HEK293 (cell line): ENCODE data around the gene RAP1GAP.

Source experiments
- CTCF ChIA-PET: fragments of 350-600 bp; formaldehyde crosslinking; extraction: SDS; loops from one replicate; lab custom pipeline; 2021; ENCODE audit warnings: antibody characterized with exemption; lab: Yijun Ruan, JAX
- POLR2A ChIA-PET: fragments of 300-600 bp; formaldehyde crosslinking; extraction: SDS; loops from one replicate; lab custom pipeline; 2020; ENCODE audit warnings: antibody characterized with exemption, inconsistent platforms; lab: Yijun Ruan, JAX
- H3K27ac ChIP-seq: fragments of 200-500 bp; sonication (Bioruptor generic); 2 replicates; pipeline ENCODE4 v1.5.1; 2014; ENCODE audit warnings: low read depth, low read length, control low read depth, inconsistent platforms; ENCODE audit errors: extremely low read depth
- H3K36me3 ChIP-seq, 2 experiments: fragments of 200-500 bp in 1 of 2; sonication (Bioruptor generic) in 1 of 2; 1 replicate in 1 of 2; 2 replicates in 1 of 2; pipeline ENCODE4 v1.5.1; 2014 to 2017; ENCODE audit warnings: inconsistent platforms in 2 of 2, low read length in 2 of 2; ENCODE audit not compliant: control insufficient read depth in 2 of 2, insufficient read depth in 1 of 2
- H3K4me1 ChIP-seq: fragments of 200-500 bp; sonication (Bioruptor generic); 2 replicates; pipeline ENCODE4 v1.5.1; 2014; ENCODE audit warnings: mild to moderate bottlenecking, low read length, inconsistent platforms; ENCODE audit not compliant: control insufficient read depth, insufficient read depth
- H3K4me3 ChIP-seq: 2 replicates; pipeline ENCODE4 v1.5.1; 2011; ENCODE audit warnings: low read depth, mild to moderate bottlenecking, control low read depth, low read length, moderate library complexity
- H3K9me3 ChIP-seq: fragments of 200-500 bp; sonication (Bioruptor generic); 2 replicates; pipeline ENCODE4 v1.5.1; 2014; ENCODE audit warnings: low read depth, low read length, inconsistent platforms; ENCODE audit not compliant: control insufficient read depth, insufficient read depth
- BCL11A ChIP-seq: fragments of 450-650 bp; formaldehyde crosslinking; IDR thresholded peaks from 2 replicates; pipeline ENCODE4 v1.5.1; 2016; ENCODE audit warnings: low read depth, missing biosample characterization, missing genetic modification characterization
- EGR2 ChIP-seq: fragments of 450-650 bp; formaldehyde crosslinking; IDR thresholded peaks from 2 replicates; pipeline ENCODE4 v1.5.1; 2016; ENCODE audit warnings: low read depth, missing biosample characterization, missing genetic modification characterization
- HOXC10 ChIP-seq: sonication (generic); formaldehyde crosslinking; IDR thresholded peaks from 2 replicates; pipeline ENCODE4 v1.8.1; 2023; ENCODE audit warnings: mild to moderate bottlenecking, missing genetic modification reagents
- KLF1 ChIP-seq: fragments of 450-650 bp; formaldehyde crosslinking; IDR thresholded peaks from 2 replicates; pipeline ENCODE4 v1.5.1; 2016; ENCODE audit warnings: missing biosample characterization, missing genetic modification characterization
- MZF1 ChIP-seq: fragments of 450-650 bp; formaldehyde crosslinking; IDR thresholded peaks from 2 replicates; pipeline ENCODE4 v1.5.1; 2017; ENCODE audit warnings: missing biosample characterization, missing genetic modification characterization, borderline replicate concordance
- OVOL3 ChIP-seq: fragments of 450-650 bp; formaldehyde crosslinking; IDR thresholded peaks from 2 replicates; pipeline ENCODE4 v1.5.1; 2016; ENCODE audit warnings: missing biosample characterization, missing genetic modification characterization
- PRDM1 ChIP-seq: fragments of 450-650 bp; formaldehyde crosslinking; IDR thresholded peaks from 2 replicates; pipeline ENCODE4; 2016; ENCODE audit warnings: missing biosample characterization, missing genetic modification characterization
- SP2 ChIP-seq: fragments of 450-650 bp; formaldehyde crosslinking; IDR thresholded peaks from 2 replicates; pipeline ENCODE4 v1.5.1; 2016; ENCODE audit warnings: missing biosample characterization, missing genetic modification characterization
- SP7 ChIP-seq: fragments of 450-650 bp; formaldehyde crosslinking; IDR thresholded peaks from 2 replicates; pipeline ENCODE4 v1.5.1; 2016; ENCODE audit warnings: missing biosample characterization, missing genetic modification characterization
- ZBTB7A ChIP-seq: fragments of 450-650 bp; formaldehyde crosslinking; IDR thresholded peaks from 2 replicates; pipeline ENCODE4 v1.5.1; 2016; ENCODE audit warnings: low read depth, missing biosample characterization, missing genetic modification characterization
- ZEB2 ChIP-seq: fragments of 450-650 bp; formaldehyde crosslinking; IDR thresholded peaks from 2 replicates; pipeline ENCODE4 v1.5.1; 2016; ENCODE audit warnings: missing biosample characterization, missing genetic modification characterization
- ZFHX2 ChIP-seq: fragments of 450-650 bp; formaldehyde crosslinking; conservative IDR thresholded peaks from 2 replicates; pipeline ENCODE4 v1.5.1; 2016; ENCODE audit warnings: missing biosample characterization, missing genetic modification characterization
- ZFP69B ChIP-seq: fragments of 450-650 bp; formaldehyde crosslinking; IDR thresholded peaks from 2 replicates; pipeline ENCODE4 v1.5.1; 2016; ENCODE audit warnings: missing biosample characterization, missing genetic modification characterization
- ZNF140 ChIP-seq: fragments of 450-650 bp; formaldehyde crosslinking; IDR thresholded peaks from 2 replicates; pipeline ENCODE4 v1.5.1; 2016; ENCODE audit warnings: missing biosample characterization, missing genetic modification characterization
- ZNF518A ChIP-seq: fragments of 450-650 bp; formaldehyde crosslinking; conservative IDR thresholded peaks from 2 replicates; pipeline ENCODE4 v1.5.1; 2016; ENCODE audit warnings: low read depth, missing biosample characterization, missing genetic modification characterization
- ZNF521 ChIP-seq: fragments of 450-650 bp; formaldehyde crosslinking; IDR thresholded peaks from 2 replicates; pipeline ENCODE4 v1.5.1; 2017; ENCODE audit warnings: missing biosample characterization, mild to moderate bottlenecking, missing genetic modification characterization
- ZNF549 ChIP-seq: fragments of 450-650 bp; IDR thresholded peaks from 2 replicates; pipeline ENCODE4 v1.5.1; 2018; ENCODE audit warnings: missing biosample characterization, missing genetic modification characterization, mild to moderate bottlenecking, inconsistent platforms, moderate library complexity
- ZNF561 ChIP-seq: fragments of 450-650 bp; IDR thresholded peaks from 2 replicates; pipeline ENCODE4 v1.5.1; 2018; ENCODE audit warnings: missing biosample characterization, missing genetic modification characterization, borderline replicate concordance
- ZNF585B ChIP-seq: fragments of 450-650 bp; formaldehyde crosslinking; IDR thresholded peaks from 2 replicates; pipeline ENCODE4 v1.5.1; 2016; ENCODE audit warnings: missing biosample characterization, missing genetic modification characterization
- ZNF626 ChIP-seq: fragments of 450-650 bp; sonication (Bioruptor Pico); formaldehyde crosslinking; IDR thresholded peaks from 2 replicates; pipeline ENCODE4 v1.5.1; 2018; ENCODE audit warnings: missing biosample characterization, missing genetic modification characterization, inconsistent platforms
- ZNF660 ChIP-seq: fragments of 450-650 bp; IDR thresholded peaks from 2 replicates; pipeline ENCODE4 v1.5.1; 2018; ENCODE audit warnings: missing biosample characterization, mild to moderate bottlenecking, missing genetic modification characterization
- ZNF692 ChIP-seq: fragments of 450-650 bp; formaldehyde crosslinking; IDR thresholded peaks from 2 replicates; pipeline ENCODE4 v1.5.1; 2016; ENCODE audit warnings: missing biosample characterization, missing genetic modification characterization
- ZNF701 ChIP-seq: fragments of 450-650 bp; formaldehyde crosslinking; IDR thresholded peaks from 2 replicates; pipeline ENCODE4 v1.5.1; 2016; ENCODE audit warnings: missing biosample characterization, missing genetic modification characterization
- ZNF768 ChIP-seq: fragments of 450-650 bp; formaldehyde crosslinking; IDR thresholded peaks from 2 replicates; pipeline ENCODE4 v1.5.1; 2018; ENCODE audit warnings: missing biosample characterization, mild to moderate bottlenecking, missing genetic modification characterization
- ZNF791 ChIP-seq: fragments of 450-650 bp; formaldehyde crosslinking; IDR thresholded peaks from 2 replicates; pipeline ENCODE4 v1.5.1; 2016; ENCODE audit warnings: missing biosample characterization, missing genetic modification characterization
- ZSCAN23 ChIP-seq: fragments of 450-650 bp; formaldehyde crosslinking; IDR thresholded peaks from 2 replicates; pipeline ENCODE4 v1.5.1; 2016; ENCODE audit warnings: missing biosample characterization, missing genetic modification characterization
- ZSCAN30 ChIP-seq: fragments of 450-650 bp; IDR thresholded peaks from 2 replicates; pipeline ENCODE4 v1.5.1; 2018; ENCODE audit warnings: missing biosample characterization, mild to moderate bottlenecking, missing genetic modification characterization, moderate library complexity
- TF ChIP-seq, protein P1 (sequence below): fragments of 450-650 bp; formaldehyde crosslinking; IDR thresholded peaks from 2 replicates; pipeline ENCODE4 v1.5.1; 2016; ENCODE audit warnings: missing biosample characterization, missing genetic modification characterization
- TF ChIP-seq, protein P2 (sequence below): fragments of 450-650 bp; formaldehyde crosslinking; IDR thresholded peaks from 2 replicates; pipeline ENCODE4 v1.5.1; 2016; ENCODE audit warnings: missing biosample characterization, missing genetic modification characterization

RAP1GAP gene

GRCh38 chr1:21669258-21670058, at the start of gene RAP1GAP:
Gene RAP1GAP, minus strand, starts transcription at chr1:21669357. Its CDS starts 49,325 bp downstream, at chr1:21620032.
- Histone ChIP-seq H3K9me3 (no peaks in the 10 kb centered on the region), H3K4me1 (no peaks in the 10 kb centered on the region), H3K4me3 (peak within 1 kb of the TSS; percentile 32), H3K27ac (no peak within 1 kb of the TSS), H3K36me3 (no peaks in the 10 kb centered on the region)
- CTCF ChIA-PET = no interaction called here
- POLR2A ChIA-PET = interaction anchor here (1.4 kb wide), 1 partner anchor 113 kb away, joined by 4 read pairs; no protein-coding TSS in a partner anchor
- TF ChIP-seq PRDM1 (no peak), EGR2 (peak; percentile 16; the same call in 1 of the 2 replicates), MZF1 (tag by site-specific recombination) (peak; percentile 94; the same call in 1 of the 2 replicates), ZNF521 (tag by site-specific recombination) (no peak), ZEB2 (tag by site-specific recombination) (no peak), ZNF518A (no peak), ZFHX2 (tag by site-specific recombination) (peak; percentile 31; the same call in 1 of the 2 replicates), ZBTB7A (tag by site-specific recombination) (0 out of 2 replicates have a peak, but pooled peaks have one; percentile 37), ZNF791 (tag by site-specific recombination) (no peak), SP7 (tag by site-specific recombination) (0 out of 2 replicates have a peak, but pooled peaks have one; percentile 33), BCL11A (tag by site-specific recombination) (no peak), ZNF585B (tag by site-specific recombination) (no peak), ZNF660 (0 out of 2 replicates have a peak, but pooled peaks have one; percentile 29), ZSCAN23 (tag by site-specific recombination) (no peak), ZNF768 (peak; percentile 71; the same call in 1 of the 2 replicates), HOXC10 (no peak), SP2 (tag by site-specific recombination) (peak; percentile 12; the same call in 1 of the 2 replicates), ZSCAN30 (tag by site-specific recombination) (peak; percentile 58; the same call in 1 of the 2 replicates), OVOL3 (tag by site-specific recombination) (no peak), ZNF692 (tag by site-specific recombination) (peak; percentile 93), ZNF626 (no peak), ZNF549 (tag by site-specific recombination) (no peak), ZNF140 (tag by site-specific recombination) (no peak), ZNF701 (no peak), ZNF561 (0 out of 2 replicates have a peak, but pooled peaks have one; percentile 51), KLF1 (tag by site-specific recombination) (peak; percentile 61), ZFP69B (tag by site-specific recombination) (peak; percentile 92)
- TF ChIP-seq, protein P1, sequence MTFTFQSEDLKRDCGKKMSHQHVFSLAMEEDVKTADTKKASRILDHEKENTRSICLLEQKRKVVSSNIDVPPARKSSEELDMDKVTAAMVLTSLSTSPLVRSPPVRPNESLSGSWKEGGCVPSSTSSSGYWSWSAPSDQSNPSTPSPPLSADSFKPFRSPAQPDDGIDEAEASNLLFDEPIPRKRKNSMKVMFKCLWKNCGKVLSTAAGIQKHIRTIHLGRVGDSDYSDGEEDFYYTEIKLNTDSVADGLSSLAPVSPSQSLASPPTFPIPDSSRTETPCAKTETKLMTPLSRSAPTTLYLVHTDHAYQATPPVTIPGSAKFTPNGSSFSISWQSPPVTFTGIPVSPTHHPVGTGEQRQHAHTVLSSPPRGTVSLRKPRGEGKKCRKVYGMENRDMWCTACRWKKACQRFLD (tag by site-specific recombination) = no peak
- TF ChIP-seq, protein P2, sequence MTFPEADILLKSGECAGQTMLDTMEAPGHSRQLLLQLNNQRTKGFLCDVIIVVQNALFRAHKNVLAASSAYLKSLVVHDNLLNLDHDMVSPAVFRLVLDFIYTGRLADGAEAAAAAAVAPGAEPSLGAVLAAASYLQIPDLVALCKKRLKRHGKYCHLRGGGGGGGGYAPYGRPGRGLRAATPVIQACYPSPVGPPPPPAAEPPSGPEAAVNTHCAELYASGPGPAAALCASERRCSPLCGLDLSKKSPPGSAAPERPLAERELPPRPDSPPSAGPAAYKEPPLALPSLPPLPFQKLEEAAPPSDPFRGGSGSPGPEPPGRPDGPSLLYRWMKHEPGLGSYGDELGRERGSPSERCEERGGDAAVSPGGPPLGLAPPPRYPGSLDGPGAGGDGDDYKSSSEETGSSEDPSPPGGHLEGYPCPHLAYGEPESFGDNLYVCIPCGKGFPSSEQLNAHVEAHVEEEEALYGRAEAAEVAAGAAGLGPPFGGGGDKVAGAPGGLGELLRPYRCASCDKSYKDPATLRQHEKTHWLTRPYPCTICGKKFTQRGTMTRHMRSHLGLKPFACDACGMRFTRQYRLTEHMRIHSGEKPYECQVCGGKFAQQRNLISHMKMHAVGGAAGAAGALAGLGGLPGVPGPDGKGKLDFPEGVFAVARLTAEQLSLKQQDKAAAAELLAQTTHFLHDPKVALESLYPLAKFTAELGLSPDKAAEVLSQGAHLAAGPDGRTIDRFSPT (tag by site-specific recombination) = 0 out of 2 replicates have a peak, but pooled peaks have one; percentile 32
